C4-2B (cell line): Measurements from ENCODE around the gene BHLHE23.

Source experiments
- H3K27ac ChIP-seq: fragments of 450-650 bp; 2 replicates; pipeline ENCODE4 v1.5.1; 2017
- CTCF ChIP-seq: fragments of 450-650 bp; conservative IDR thresholded peaks from 2 replicates; pipeline ENCODE4 v1.5.1; 2017; ENCODE audit warnings: mild to moderate bottlenecking
- ZFX ChIP-seq: fragments of 450-650 bp; IDR thresholded peaks from 2 replicates; pipeline ENCODE4 v1.6.1; 2017

BHLHE23 gene

GRCh38 chr20:63022501-63022900 lies 15.7 kb upstream of the BHLHE23 start:
- TF ChIP-seq CTCF (no peak), ZFX (no peak)
- H3K27ac ChIP-seq = no peak overlapping the region

DNA sequence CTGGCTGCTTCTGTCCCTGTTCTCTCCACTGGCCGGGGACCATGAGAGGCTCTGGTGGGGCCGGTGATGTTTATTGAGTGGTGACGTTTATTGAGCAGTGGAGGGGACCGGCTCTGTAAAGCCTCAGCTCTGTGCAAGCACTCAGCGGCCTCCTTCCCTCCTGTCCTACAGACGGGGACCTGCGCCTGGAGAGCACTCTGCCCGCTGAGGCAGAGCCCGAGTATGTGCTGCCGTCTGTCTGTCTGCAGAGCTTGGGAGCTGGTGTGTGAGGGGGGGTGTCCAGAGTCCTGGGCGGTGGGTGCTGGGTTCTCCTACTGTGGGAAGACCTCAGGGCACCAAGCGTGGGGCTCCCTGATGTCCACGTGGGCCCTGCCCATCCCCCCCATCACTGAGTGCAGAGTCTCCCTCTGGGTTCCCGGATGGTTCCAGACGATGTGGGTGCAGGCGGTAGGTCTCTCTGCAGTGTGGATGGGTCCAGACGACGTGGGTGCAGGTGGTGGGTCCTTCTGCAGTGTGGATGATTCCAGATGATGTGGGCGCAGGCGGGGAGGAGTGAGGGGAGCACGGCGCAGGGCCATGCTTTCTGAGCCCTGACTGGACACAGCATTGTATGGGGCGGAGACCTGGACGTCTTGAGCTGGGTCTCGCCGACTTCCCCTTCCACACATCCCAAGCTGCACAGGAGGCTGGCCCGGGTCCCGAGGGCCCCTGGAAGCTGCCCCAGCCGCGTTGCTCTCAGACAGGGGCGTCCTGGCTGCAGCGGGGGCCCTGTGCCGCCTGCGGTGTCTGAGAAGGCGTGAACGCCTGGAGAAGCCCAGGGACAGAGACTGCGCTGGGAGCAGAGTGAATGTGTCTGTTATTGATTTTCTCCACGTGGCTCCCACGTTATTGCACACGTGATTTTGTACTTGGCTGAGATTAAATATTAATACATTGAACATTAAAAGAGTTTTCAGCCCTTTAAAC lies 14.9 kb upstream of the BHLHE23 start:
- no peak for TF ChIP-seq ZFX
- TF ChIP-seq CTCF = no peak
- H3K27ac ChIP-seq = no peak overlapping the region

DNA sequence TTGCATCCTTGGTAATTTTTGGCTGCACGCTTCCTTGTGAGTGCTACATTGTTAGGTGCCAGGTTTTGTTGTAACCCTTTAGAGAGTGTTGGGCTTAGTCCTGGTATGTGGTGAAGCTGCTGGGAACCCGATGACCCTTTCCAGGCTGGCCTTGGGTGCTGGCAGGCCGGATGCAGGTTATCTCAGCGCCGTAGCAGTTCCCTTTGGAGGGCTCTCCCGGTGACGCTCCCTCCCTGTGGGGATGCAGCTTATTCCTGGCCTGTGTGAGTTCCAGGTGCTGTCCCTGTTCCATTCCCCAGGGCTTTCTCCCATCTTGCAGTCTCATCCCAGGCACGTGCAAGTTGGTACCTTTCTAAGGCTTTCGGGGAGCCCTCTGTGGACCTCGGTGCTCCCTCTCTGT lies 13.9 kb upstream of the BHLHE23 start:
- TF ChIP-seq ZFX = no peak
- TF ChIP-seq CTCF = no peak
- no peak overlapping the region for H3K27ac ChIP-seq

GRCh38 chr20:63017826-63018411 lies 11.2 kb upstream of the BHLHE23 start:
- no peak for TF ChIP-seq ZFX
- no peak for TF ChIP-seq CTCF
- no peak overlapping the region for H3K27ac ChIP-seq

DNA sequence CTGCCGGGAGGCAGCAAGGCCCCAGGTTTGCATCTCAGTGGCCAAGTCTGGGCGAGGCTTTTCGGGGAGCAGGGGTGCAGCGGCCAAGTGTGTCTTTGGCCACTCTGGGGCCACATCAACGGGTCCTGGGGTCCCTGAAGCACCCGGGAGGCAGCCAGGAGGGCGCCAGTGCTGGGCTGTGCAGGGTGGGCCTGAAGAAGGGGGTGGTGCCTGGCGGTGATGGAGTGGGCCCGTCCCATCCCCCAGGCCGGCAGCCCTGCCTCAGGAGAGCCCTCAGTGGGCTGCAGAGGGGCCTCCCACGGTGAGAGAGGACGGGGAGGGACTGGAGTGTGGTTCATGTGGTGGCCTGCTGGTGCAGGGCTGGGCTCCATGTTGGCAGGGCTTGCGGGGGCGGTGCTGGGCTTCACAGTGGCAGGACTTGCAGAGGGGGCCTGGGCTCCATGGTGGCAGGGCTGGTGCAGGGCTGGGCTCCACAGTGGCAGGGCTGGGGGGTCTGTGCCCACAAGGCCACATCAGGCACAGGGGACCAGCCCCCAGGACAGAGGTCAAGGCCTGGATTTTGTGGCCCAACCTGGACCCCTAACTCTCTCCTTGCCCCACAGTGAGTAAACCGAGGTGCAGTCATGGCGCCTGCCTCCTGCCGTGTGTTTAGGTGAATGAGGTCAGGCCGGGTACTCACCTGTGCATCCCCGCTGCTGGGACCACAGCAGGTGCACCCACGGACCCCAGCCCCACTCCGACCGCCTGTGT lies 10.5 kb upstream of the BHLHE23 start:
- no peak overlapping the region for H3K27ac ChIP-seq
- TF ChIP-seq ZFX (no peak), CTCF (no peak)

GRCh38 chr20:63016514-63017075 lies 9.8 kb upstream of the BHLHE23 start:
- no peak for TF ChIP-seq ZFX
- TF ChIP-seq CTCF = no peak

More at GRCh38 chr20:63016514-63017075, 9.8 kb upstream of the BHLHE23 start:
- H3K27ac ChIP-seq = no peak overlapping the region
